Prostate gland (tissue), 2 donors: ENCODE measurements around the gene ZNF816.

Source experiments
- CTCF ChIP-seq, 4 experiments: fragments of 200-600 bp in 2 of 4; fragments of 450-650 bp in 2 of 4; sonication (generic) in 2 of 4; IDR thresholded peaks; 1 replicate in 3 of 4; 2 replicates in 1 of 4; pipeline ENCODE4 v1.5.1; 2016 to 2019; ENCODE audit warnings: antibody characterized with exemption in 4 of 4, mild to moderate bottlenecking in 2 of 4, moderate library complexity in 2 of 4
- POLR2A ChIP-seq: fragments of 450-650 bp; IDR thresholded peaks from one replicate; pipeline ENCODE4 v1.6.1; 2016; ENCODE audit warnings: antibody characterized with exemption, mild to moderate bottlenecking
- POLR2AphosphoS5 ChIP-seq: sonication (generic); formaldehyde crosslinking; IDR thresholded peaks from one replicate; pipeline ENCODE4 v1.6.1; 2017; ENCODE audit warnings: antibody characterized with exemption

GRCh38 chr19:52957591-52957990, 5.1 kb downstream of the ZNF816 start:
- TF ChIP-seq CTCF (IDR thresholded peaks at IDR 0.05) (no peak), POLR2AphosphoS5 (no peak), POLR2A (no peak)
